Breast epithelium (tissue), 3 donors: Measurements from ENCODE around the gene TRAIP.

Experiments
- POLR2A ChIP-seq: fragments of 450-650 bp; IDR thresholded peaks from one replicate; pipeline ENCODE4 v1.6.1; 2016; ENCODE audit warnings: antibody characterized with exemption, mild to moderate bottlenecking, moderate library complexity
- POLR2AphosphoS5 ChIP-seq, 3 donors: sonication (generic); formaldehyde crosslinking; IDR thresholded peaks; one replicate each; pipeline ENCODE4 v1.6.1; 2017; ENCODE audit warnings: antibody characterized with exemption in 3 of 3
- TF ChIP-seq, protein P1 (sequence below), 3 donors: fragments of 450-650 bp; IDR thresholded peaks; one replicate each; pipeline ENCODE4 v1.5.1; 2016 to 2017; ENCODE audit warnings: antibody characterized with exemption in 3 of 3, mild to moderate bottlenecking in 3 of 3, moderate library complexity in 3 of 3

GRCh38 chr3:49898991-49899390, 42.6 kb upstream of the TRAIP start:
- TF ChIP-seq, protein P1, sequence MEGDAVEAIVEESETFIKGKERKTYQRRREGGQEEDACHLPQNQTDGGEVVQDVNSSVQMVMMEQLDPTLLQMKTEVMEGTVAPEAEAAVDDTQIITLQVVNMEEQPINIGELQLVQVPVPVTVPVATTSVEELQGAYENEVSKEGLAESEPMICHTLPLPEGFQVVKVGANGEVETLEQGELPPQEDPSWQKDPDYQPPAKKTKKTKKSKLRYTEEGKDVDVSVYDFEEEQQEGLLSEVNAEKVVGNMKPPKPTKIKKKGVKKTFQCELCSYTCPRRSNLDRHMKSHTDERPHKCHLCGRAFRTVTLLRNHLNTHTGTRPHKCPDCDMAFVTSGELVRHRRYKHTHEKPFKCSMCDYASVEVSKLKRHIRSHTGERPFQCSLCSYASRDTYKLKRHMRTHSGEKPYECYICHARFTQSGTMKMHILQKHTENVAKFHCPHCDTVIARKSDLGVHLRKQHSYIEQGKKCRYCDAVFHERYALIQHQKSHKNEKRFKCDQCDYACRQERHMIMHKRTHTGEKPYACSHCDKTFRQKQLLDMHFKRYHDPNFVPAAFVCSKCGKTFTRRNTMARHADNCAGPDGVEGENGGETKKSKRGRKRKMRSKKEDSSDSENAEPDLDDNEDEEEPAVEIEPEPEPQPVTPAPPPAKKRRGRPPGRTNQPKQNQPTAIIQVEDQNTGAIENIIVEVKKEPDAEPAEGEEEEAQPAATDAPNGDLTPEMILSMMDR (IDR thresholded peaks at IDR 0.05) = no peak
- TF ChIP-seq POLR2A (no peak), POLR2AphosphoS5 (IDR thresholded peaks at IDR 0.05) (no peak)
